CD4-positive, alpha-beta T cell (primary cell): ENCODE measurements around the gene ORM2. TPM values are rescaled to one million over a fixed set of nuclear protein-coding genes. Genes with fewer than 3 reads are reported as not detected.

ENCODE experiments used
- ATAC-seq: fragments of 200-7000 bp; cut with Tn5 transposase; one replicate; pipeline ENCODE4 v1.10.0; 2022; ENCODE audit warnings: mild to moderate bottlenecking; ENCODE audit not compliant: poor library complexity
- CTCF ChIA-PET: fragments of 350-600 bp; sonication (Branson Sonifier 250); formaldehyde crosslinking; loops from one replicate; lab custom pipeline; 2021; ENCODE audit warnings: antibody characterized with exemption, inconsistent platforms; lab: Charles Lee
- POLR2A ChIA-PET: fragments of 350-600 bp; sonication (Branson Sonifier 250); formaldehyde crosslinking; loops from one replicate; lab custom pipeline; 2021; ENCODE audit warnings: antibody characterized with exemption, inconsistent platforms; lab: Charles Lee
- DNase-seq, 14 experiments: peaks; one replicate each; pipeline ENCODE4 v3.0.0-alpha.2; 2013 to 2020; ENCODE audit warnings: mixed read lengths in 2 of 14
- H3K27ac ChIP-seq, 2 donors: one replicate each; pipeline versions ENCODE4 v1.5.1 to v1.7.0; 2013; ENCODE audit warnings: low read length in 2 of 2, low read depth in 1 of 2, mild to moderate bottlenecking in 1 of 2
- H3K27me3 ChIP-seq, 2 experiments: 1 replicate in 1 of 2; 2 replicates in 1 of 2; pipeline versions ENCODE4 v1.6.1 to v1.7.0; 2013; ENCODE audit warnings: low read length in 2 of 2, control low read depth in 1 of 2, mild to moderate bottlenecking in 1 of 2, moderate library complexity in 1 of 2; ENCODE audit not compliant: insufficient read depth in 2 of 2, control insufficient read depth in 1 of 2
- H3K36me3 ChIP-seq: one replicate; pipeline ENCODE4 v1.6.1; 2013; ENCODE audit warnings: low read length, control low read depth; ENCODE audit not compliant: insufficient read depth
- H3K4me1 ChIP-seq: one replicate; pipeline ENCODE4 v1.6.1; 2013; ENCODE audit warnings: low read length, control low read depth; ENCODE audit not compliant: insufficient read depth
- H3K4me3 ChIP-seq: one replicate; pipeline ENCODE4 v1.5.1; 2013; ENCODE audit warnings: mild to moderate bottlenecking, low read length, moderate library complexity
- H3K9me3 ChIP-seq, 2 experiments: 1 replicate in 1 of 2; 2 replicates in 1 of 2; pipeline versions ENCODE4 v1.6.1 to v1.7.0; 2013; ENCODE audit warnings: low read length in 2 of 2, mild to moderate bottlenecking in 2 of 2, control low read depth in 1 of 2, moderate library complexity in 1 of 2; ENCODE audit not compliant: control insufficient read depth in 1 of 2, insufficient read depth in 1 of 2
- H3K27ac Mint-ChIP-seq: one replicate; pipeline ENCODE4 v1.8.0; 2020; ENCODE audit warnings: mixed read lengths
- H3K27me3 Mint-ChIP-seq: one replicate; pipeline ENCODE4 v1.8.0; 2021; ENCODE audit warnings: mixed read lengths
- H3K36me3 Mint-ChIP-seq: one replicate; pipeline ENCODE4 v1.8.0; 2021; ENCODE audit warnings: low read depth, mixed read lengths
- H3K4me1 Mint-ChIP-seq: one replicate; pipeline ENCODE4 v1.8.0; 2021; ENCODE audit warnings: low read depth, mixed read lengths
- H3K4me3 Mint-ChIP-seq: one replicate; pipeline ENCODE4 v1.8.0; 2020; ENCODE audit warnings: mild to moderate bottlenecking, mixed read lengths
- H3K9me3 Mint-ChIP-seq: one replicate; pipeline ENCODE4 v1.8.0; 2020; ENCODE audit warnings: mixed read lengths
- intact Hi-C, 2 experiments: fragments of 100-400 bp; cut with DNase I in 1 of 2; cut with micrococcal nuclease in 1 of 2; formaldehyde crosslinking; loops; one replicate each; pipeline versions ENCODE4 v1.15.1 to v1.9.0; 2023 to 2025; cut with DNase I, micrococcal nuclease
- total RNA-seq, 174 experiments: library from RNA in 2 of 174; stranded (reverse) in 2 of 174; gene quantifications; one replicate each; pipeline ENCODE4 v1.2.3 and lab custom pipeline; 2021 to 2026
- TF ChIP-seq, protein P1 (sequence below): fragments of 200-600 bp; IDR thresholded peaks from one replicate; pipeline ENCODE4 v1.8.0; 2022; ENCODE audit warnings: antibody characterized with exemption, mild to moderate bottlenecking

ORM2 gene
- total RNA-seq, 2 experiments from 2014 or later, result not detected

GRCh38 chr9:114286146-114286679 is 43.5 kb upstream of the ORM2 start:
- H3K27ac ChIP-seq, result no peak overlapping the region
- CTCF ChIA-PET, result no interaction called here
- Mint-ChIP-seq H3K27ac (no peak overlapping the region), H3K27me3 (peaks cover 6% of the 10 kb centered on the region), H3K36me3 (no peaks in the 10 kb centered on the region), H3K4me3 (no peak overlapping the region), H3K4me1 (no peaks in the 10 kb centered on the region), H3K9me3 (no peaks in the 10 kb centered on the region)
- ATAC-seq (no peak), DNase-seq (peak in 1 of 14 experiments; percentile 1)
- no peaks in the 10 kb centered on the region for H3K9me3 ChIP-seq
- no peak overlapping the region for H3K4me3 ChIP-seq
- TF ChIP-seq, protein P1, sequence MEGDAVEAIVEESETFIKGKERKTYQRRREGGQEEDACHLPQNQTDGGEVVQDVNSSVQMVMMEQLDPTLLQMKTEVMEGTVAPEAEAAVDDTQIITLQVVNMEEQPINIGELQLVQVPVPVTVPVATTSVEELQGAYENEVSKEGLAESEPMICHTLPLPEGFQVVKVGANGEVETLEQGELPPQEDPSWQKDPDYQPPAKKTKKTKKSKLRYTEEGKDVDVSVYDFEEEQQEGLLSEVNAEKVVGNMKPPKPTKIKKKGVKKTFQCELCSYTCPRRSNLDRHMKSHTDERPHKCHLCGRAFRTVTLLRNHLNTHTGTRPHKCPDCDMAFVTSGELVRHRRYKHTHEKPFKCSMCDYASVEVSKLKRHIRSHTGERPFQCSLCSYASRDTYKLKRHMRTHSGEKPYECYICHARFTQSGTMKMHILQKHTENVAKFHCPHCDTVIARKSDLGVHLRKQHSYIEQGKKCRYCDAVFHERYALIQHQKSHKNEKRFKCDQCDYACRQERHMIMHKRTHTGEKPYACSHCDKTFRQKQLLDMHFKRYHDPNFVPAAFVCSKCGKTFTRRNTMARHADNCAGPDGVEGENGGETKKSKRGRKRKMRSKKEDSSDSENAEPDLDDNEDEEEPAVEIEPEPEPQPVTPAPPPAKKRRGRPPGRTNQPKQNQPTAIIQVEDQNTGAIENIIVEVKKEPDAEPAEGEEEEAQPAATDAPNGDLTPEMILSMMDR, result no peak
- no peaks in the 10 kb centered on the region for H3K36me3 ChIP-seq
- peaks cover 2% of the 10 kb centered on the region for H3K4me1 ChIP-seq
- no peaks in the 10 kb centered on the region for H3K27me3 ChIP-seq
- POLR2A ChIA-PET, result no interaction called here
- intact Hi-C loops, result no loop called here

GRCh38 chr9:114287001-114287762 is 42.5 kb upstream of the ORM2 start:
- no peaks in the 10 kb centered on the region for H3K27me3 ChIP-seq
- Mint-ChIP-seq H3K9me3 (no peaks in the 10 kb centered on the region), H3K36me3 (no peaks in the 10 kb centered on the region), H3K4me3 (no peak overlapping the region), H3K27me3 (peaks cover 6% of the 10 kb centered on the region), H3K4me1 (no peaks in the 10 kb centered on the region), H3K27ac (no peak overlapping the region)
- H3K36me3 ChIP-seq, result no peaks in the 10 kb centered on the region
- ATAC-seq (no peak), DNase-seq (peak in 1 of 14 experiments; percentile 1)
- peaks cover 3% of the 10 kb centered on the region for H3K4me1 ChIP-seq
- no peaks in the 10 kb centered on the region for H3K9me3 ChIP-seq
- no peak overlapping the region for H3K4me3 ChIP-seq
- intact Hi-C loops, result no loop called here
- no peak overlapping the region for H3K27ac ChIP-seq
- ChIA-PET POLR2A (no interaction called here), CTCF (no interaction called here)
- TF ChIP-seq, protein P1, result no peak

GRCh38 chr9:114287763-114288192 is 41.9 kb upstream of the ORM2 start:
- ChIA-PET CTCF (no interaction called here), POLR2A (no interaction called here)
- Mint-ChIP-seq H3K27ac (no peak overlapping the region), H3K9me3 (no peaks in the 10 kb centered on the region), H3K27me3 (peaks cover 6% of the 10 kb centered on the region), H3K36me3 (no peaks in the 10 kb centered on the region), H3K4me3 (no peak overlapping the region), H3K4me1 (no peaks in the 10 kb centered on the region)
- H3K9me3 ChIP-seq, result no peaks in the 10 kb centered on the region
- no peak overlapping the region for H3K27ac ChIP-seq
- intact Hi-C loops, result no loop called here
- ATAC-seq (no peak), DNase-seq (peak in 1 of 14 experiments; percentile 1)
- H3K36me3 ChIP-seq, result no peaks in the 10 kb centered on the region
- no peaks in the 10 kb centered on the region for H3K27me3 ChIP-seq
- H3K4me1 ChIP-seq, result peaks cover 3% of the 10 kb centered on the region
- no peak overlapping the region for H3K4me3 ChIP-seq
- TF ChIP-seq, protein P1, result no peak
